Ascending aorta (tissue), 2 donors: Measurements from ENCODE around the gene ARL16. TPM values are rescaled to one million over a fixed set of nuclear protein-coding genes. Genes with fewer than 3 reads are reported as not detected.

Source experiments
- DNase-seq, 2 donors: peaks; one replicate each; pipeline ENCODE4 v3.0.0-alpha.2; 2019; ENCODE audit warnings: low spot score in 2 of 2
- H3K27ac ChIP-seq, 2 donors: fragments of 200-600 bp; sonication (generic); one replicate each; pipeline ENCODE4 v1.5.1; 2016 to 2017; ENCODE audit warnings: mild to moderate bottlenecking in 1 of 2
- H3K27me3 ChIP-seq: fragments of 200-600 bp; sonication (generic); one replicate; pipeline ENCODE4 v1.5.1; 2017
- H3K36me3 ChIP-seq, 2 donors: fragments of 200-600 bp; sonication (generic); one replicate each; pipeline ENCODE4 v1.5.1; 2016
- H3K4me1 ChIP-seq, 2 donors: fragments of 200-600 bp; sonication (generic); one replicate each; pipeline ENCODE4 v1.5.1; 2016 to 2017; ENCODE audit warnings: mild to moderate bottlenecking in 1 of 2
- H3K4me3 ChIP-seq, 2 donors: fragments of 200-600 bp; sonication (generic); one replicate each; pipeline ENCODE4 v1.5.1; 2016 to 2017; ENCODE audit warnings: mild to moderate bottlenecking in 1 of 2
- H3K9me3 ChIP-seq, 2 donors: fragments of 200-600 bp; sonication (generic); one replicate each; pipeline ENCODE4 v1.5.1; 2016
- CTCF ChIP-seq, 3 experiments: fragments of 200-600 bp in 2 of 3; fragments of 450-650 bp in 1 of 3; sonication (generic) in 2 of 3; IDR thresholded peaks; one replicate each; pipeline ENCODE4 v1.5.1; 2016 to 2019; ENCODE audit warnings: antibody characterized with exemption in 3 of 3, mild to moderate bottlenecking in 1 of 3, moderate library complexity in 1 of 3
- intact Hi-C: fragments of 100-400 bp; cut with DNase I; formaldehyde crosslinking; loops from one replicate; pipeline ENCODE4 v1.15.1; 2023
- total RNA-seq: library from RNA; depleted of rRNA; stranded (reverse); fragments of >200 nt; gene quantifications from one replicate; pipeline ENCODE4 v1.1.0, GENCODE V29; 2016

The ARL16 gene
- total RNA-seq, 1 donor from 2014 or later = 21.0 TPM

- peaks cover 14 to 20% of the 10 kb centered on the region in 2 donors for H3K4me1 ChIP-seq
- peak overlapping the region; percentile 66 to 84 for H3K4me3 ChIP-seq
- intact Hi-C loops = loop anchor here (1.0 kb wide), 2 partner anchors 17 to 20 kb away; partner anchors contain the start of genes CCDC137, MRPL12 and OXLD1
- TF ChIP-seq CTCF (IDR thresholded peaks at IDR 0.05) = no peak
- DNase-seq = no peak
- peak overlapping the region; percentile 62 to 63 for H3K27ac ChIP-seq
- no peaks in the 10 kb centered on the region for H3K27me3 ChIP-seq
- no peaks in the 10 kb centered on the region for H3K9me3 ChIP-seq
- peaks cover 22 to 25% of the 10 kb centered on the region in 2 donors for H3K36me3 ChIP-seq
Observed at GRCh38 chr17:81683208-81683583, 401 bp downstream of the ARL16 start.

GRCh38 chr17:81682565-81683207 lies 911 bp downstream of the ARL16 start:
- intact Hi-C loops = loop anchor here (1.0 kb wide), 2 partner anchors 16 to 21 kb away; partner anchors contain the start of genes CCDC137, MRPL12 and OXLD1
- Histone ChIP-seq H3K4me3 (peak overlapping the region; percentile 66 to 84), H3K36me3 (peaks cover 17 to 20% of the 10 kb centered on the region in 2 donors), H3K27me3 (no peaks in the 10 kb centered on the region), H3K4me1 (peaks cover 14 to 20% of the 10 kb centered on the region in 2 donors), H3K27ac (peak overlapping the region in 1 of 2 donors; percentile 63), H3K9me3 (no peaks in the 10 kb centered on the region)
- DNase-seq = no peak
- no peak for TF ChIP-seq CTCF (IDR thresholded peaks at IDR 0.05)

- H3K27me3 ChIP-seq = no peaks in the 10 kb centered on the region
- no peaks in the 10 kb centered on the region for H3K9me3 ChIP-seq
- TF ChIP-seq CTCF (IDR thresholded peaks at IDR 0.05) = no peak
- H3K27ac ChIP-seq = no peak overlapping the region
- no peak for DNase-seq
- peaks cover 14 to 20% of the 10 kb centered on the region in 2 donors for H3K4me1 ChIP-seq
- intact Hi-C loops = no loop called here
- peaks cover 7 to 10% of the 10 kb centered on the region in 2 donors for H3K36me3 ChIP-seq
- no peak overlapping the region for H3K4me3 ChIP-seq
Observed at GRCh38 chr17:81681672-81682071, 1.9 kb downstream of the ARL16 start.

DNA sequence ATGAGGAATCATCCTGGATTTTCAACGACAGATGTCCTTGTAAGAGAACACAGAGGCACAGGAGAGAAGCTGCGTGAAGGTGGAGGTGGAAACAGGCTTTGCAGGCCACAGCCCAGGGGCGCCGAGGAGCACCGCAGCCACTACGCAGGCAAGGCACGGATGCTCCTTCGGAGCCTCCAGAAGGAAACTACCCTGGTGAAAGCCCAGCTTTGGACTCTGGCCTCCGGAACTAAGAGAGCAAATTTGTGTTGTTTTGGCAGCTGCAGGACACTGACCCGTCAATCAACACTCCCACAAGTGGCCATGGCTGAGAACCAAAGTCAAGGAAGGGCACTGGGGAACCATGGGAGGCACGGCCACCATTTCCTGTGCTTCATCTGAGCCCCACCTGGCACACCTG lies 3.4 kb downstream of the ARL16 start:
- no peak for DNase-seq
- intact Hi-C loops = no loop called here

GRCh38 chr17:81676906-81677305 lies 6.7 kb downstream of the ARL16 start:
- intact Hi-C loops = no loop called here
- H3K4me1 ChIP-seq = no peaks in the 10 kb centered on the region
- no peak for DNase-seq
- peaks cover 12 to 17% of the 10 kb centered on the region in 2 donors for H3K36me3 ChIP-seq
- no peaks in the 10 kb centered on the region for H3K9me3 ChIP-seq
- no peaks in the 10 kb centered on the region for H3K27me3 ChIP-seq
- H3K4me3 ChIP-seq = no peak overlapping the region
- no peak overlapping the region for H3K27ac ChIP-seq
- no peak for TF ChIP-seq CTCF (IDR thresholded peaks at IDR 0.05)

More for the DNA sequence above, 3.4 kb downstream of the ARL16 start:
- Histone ChIP-seq H3K4me1 (peaks cover 8 to 14% of the 10 kb centered on the region in 2 donors), H3K36me3 (no peaks in the 10 kb centered on the region), H3K4me3 (no peak overlapping the region), H3K9me3 (no peaks in the 10 kb centered on the region), H3K27ac (no peak overlapping the region), H3K27me3 (no peaks in the 10 kb centered on the region)
- TF ChIP-seq CTCF (IDR thresholded peaks at IDR 0.05) = no peak
